ENCODE data around the gene BMP7.
"Not testable (repeated sequence)": the region's sequence is repeated elsewhere in the genome, so short reads cannot be mapped to it uniquely, and the experiment has no call there.

BMP7 gene

DNA sequence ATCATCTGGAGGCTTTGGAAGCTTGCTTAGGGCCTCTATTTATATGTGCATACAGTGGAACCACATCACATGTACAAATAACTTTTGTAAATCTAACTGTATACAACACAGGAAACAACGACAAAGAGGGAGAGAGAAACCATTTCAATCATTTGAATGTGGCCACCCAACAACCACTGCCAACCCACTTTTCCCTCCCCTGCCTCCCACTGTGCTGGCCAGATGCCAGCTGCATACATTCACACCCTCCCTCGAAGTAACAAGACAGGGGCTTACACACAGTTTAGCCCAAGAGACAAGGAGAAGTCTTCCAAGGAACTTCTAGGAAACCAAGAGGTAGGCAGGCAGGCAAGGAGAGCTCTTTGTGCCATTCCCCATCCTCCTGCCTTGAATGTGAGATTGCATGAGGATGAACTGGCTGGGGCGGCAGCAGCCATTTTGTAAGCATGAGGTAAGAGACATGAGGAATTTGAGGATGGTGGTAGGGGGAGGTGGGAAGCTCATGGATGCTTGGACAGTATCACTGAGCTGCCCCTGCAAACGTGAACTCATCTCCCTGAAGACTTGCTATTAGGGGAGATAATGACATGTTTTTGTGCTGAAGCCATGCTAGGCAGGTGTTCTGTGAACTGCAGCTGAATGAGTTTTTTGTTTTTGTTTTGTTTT is 18.2 kb downstream of the BMP7 start:
- no peak for DNase-seq

DNA sequence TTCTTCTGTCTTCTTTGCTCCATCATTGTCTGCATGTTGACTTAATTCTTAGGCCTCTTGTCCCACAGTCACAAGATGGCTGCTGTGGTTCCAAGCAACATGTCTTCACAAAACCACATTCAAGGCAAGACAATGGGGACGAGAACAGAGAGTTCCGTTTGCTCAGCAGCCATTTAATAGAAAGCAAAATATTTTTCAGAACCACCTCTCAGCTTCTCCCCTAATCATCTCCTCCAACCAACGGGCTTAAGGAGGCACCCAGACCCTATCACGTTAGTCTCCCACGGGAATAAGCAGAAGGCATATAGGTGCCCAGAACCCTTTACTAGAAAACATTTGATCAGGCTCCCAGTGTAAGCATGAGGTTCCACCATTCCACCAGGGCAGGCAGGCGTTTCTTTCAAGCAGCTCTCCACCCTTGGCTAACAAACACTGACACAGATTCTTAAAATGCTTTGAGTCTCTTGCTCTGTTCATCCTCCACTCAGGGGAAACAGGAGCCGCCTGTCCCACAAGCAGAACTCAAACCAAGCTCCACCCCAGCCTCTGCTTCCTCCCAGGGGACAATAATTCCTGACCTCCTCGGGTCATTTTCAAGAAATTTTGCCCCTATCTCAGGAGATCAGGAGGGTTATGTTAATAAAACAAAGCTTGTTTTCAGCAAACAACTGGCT is 19.0 kb downstream of the BMP7 start:
- no peak for DNase-seq

DNA sequence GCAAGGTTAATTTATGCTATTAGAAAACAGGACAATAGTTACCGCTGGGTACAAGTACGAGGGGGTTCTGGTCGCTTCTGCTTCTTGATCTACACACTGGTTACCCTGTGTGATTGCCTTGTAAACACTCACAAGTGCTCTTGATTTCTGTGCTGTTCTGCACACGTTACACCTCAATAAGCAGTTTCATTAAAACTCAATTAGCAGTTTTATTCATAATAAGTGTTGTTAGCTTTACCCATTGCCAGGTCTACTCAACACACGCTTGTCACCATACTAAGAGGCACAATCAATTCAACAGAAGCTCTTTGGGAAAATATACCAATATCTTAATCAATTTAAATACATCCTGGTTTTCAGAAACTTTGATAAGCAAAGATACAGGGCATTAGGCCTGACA is 20.4 kb downstream of the BMP7 start:
- no peak for DNase-seq

DNA sequence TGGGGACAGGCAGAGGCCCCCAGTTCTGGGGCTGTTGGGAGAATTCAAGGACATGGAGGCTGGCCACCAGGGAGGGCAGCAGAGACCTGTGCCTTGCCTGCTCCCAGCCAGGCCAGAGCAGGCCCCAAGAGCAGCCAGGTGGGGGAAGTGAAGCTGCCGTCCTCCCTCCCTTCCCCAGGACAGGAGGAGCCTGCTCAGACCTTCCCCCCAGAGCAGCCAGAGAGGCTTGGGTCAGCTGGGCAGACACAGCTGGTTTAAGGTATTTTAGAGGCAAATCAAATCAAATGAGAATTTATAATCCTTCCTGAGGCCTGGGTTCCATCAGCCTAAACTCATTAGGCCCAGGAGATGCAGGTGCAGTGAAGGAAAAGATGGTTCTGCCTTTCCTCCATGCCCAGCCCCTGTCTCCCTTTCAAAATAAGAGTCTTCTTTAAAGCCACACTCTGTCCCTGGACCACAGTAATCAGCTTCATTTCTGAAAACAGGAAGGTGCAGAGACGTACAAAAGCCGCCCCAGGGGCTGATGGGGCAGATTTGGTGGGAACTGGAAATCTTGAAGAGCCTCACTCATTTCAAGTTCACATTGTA is 21.7 kb downstream of the BMP7 start:
- DNase-seq, result no peak

DNA sequence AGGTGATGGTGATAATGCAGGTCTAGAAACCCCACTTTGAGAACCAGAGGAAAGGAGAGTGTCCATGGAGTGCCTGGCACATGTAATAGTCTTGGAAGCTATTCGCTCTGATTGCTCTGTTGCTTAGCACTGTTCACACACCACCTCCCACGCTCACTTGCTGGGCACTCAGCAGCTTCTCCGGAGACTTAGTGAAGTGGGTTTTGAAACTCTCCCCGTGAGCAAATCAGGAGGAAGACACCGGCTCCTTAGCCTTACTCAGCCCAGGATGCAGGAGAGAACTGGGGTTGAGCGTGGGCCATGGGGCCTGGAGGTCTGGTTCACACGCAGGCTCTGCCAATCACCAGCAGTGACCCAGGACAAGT is 22.2 kb downstream of the BMP7 start:
- no peak for DNase-seq

DNA sequence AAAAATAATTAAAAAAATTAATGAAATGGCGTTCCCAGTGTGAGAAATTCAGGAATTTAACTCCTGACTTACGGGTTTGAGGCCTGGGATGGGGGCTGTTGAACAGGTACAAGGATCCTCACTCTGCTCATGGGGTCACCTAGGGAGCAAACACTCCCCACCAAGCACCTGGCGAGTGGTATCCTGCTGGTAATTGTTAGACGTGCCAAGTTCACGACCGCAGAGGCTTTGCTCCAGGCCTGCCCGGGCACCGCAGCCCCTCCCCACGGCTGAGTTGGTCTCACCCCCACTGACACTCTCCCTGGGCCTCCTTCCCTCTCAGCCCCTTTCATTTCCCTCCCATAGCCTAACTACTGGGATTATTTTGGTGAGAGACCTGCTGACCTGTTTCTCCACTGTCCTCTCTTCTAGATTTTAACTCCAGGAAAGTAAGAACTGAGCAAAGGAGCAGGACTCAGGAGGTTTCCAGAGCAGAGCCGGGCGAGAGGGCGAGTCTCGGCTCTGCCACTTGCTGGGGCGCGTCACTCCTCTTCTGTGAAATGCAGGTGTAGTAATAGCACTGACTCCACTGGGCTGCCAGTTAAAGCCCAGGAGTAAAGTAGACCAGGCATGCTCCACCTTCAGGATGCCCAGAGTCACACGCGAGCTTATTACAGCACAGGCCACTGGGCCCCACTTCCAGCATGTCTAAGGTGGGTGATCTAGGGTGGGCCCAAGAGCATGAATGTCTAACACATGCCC is 22.8 kb downstream of the BMP7 start:
- DNase-seq, result no peak

DNA sequence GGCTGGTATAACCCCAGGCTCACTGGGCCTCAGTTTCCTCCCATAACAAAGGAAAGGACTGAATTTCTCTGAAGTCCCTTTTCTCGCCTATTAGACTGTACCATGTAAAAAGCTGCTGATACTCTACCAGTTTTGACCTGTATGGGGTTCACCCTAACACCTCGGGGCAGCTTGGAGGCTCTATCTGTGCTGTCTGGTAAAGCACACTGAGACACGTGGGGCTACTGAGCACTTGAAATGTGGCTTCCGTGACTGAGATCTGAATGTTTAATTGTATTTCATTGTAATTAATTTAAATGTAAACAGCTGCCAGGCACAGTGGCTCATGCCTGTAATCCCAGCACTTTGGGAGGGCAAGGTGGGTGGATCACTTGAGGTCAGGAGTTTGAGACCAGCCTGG is 24.0 kb downstream of the BMP7 start:
- DNase-seq, result no peak

DNA sequence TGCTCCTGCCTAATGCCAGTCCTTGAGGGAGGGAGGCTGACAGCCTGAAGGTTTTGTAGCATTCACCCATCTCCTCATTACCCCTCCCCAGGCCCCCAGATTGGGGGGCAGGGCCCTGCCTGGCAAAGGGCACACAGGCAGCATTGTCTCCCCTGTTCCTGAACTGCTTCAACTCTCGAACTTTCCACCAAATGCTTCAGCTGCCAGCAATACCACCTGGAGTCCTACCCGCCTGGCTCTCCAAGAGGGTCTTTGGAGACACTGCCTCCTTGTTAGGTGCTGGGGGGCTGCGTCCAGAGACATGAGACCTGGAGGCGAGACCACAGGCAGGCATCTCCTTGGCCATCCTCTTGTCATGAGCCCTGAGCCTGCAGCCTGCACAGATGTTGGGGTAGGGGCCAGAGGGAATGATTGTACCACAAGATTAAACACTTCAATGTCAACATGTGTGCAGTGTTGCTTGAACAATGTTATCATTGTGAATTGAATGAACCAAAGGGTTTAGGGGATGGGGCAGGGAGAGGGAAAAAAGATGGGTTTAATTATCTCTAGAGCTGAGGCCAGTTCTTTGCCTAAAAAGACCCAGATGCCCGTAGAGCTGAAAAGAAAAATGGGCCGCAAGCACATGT is 25.0 kb downstream of the BMP7 start:
- DNase-seq, result no peak

DNA sequence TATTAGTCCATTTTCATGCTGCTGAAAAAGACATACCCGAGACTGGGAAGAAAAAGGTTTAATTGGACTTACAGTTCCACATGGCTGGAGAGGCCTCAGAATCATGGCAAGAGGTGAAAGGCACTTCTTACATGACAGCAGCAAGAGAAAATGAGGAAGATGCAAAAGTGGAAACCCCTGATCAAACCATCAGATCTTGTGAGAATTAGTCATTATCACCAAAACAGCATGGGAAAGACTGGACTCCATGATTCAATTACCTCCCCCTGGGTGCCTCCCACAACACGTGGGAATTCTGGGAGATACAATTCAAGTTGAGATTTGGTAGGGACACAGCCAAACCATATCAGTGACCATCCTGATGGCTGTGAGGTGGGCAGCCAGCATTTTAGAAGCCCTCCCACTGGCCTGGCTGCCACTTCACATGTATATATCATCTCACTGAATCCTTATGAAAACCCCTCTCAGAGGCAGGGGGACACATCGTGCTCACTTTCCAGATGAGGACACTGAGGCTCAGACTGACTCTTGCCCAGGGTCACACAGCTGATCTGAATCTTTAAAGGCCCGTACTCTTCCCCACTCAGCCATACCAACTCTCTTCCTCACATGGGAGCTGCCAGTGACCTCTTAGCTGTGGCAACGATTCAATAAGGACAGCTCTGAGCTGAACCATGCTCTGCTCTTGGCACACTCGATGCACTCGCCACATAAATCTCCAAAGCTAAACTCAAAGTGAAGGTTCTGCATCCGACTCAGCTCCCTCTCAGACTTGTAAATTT is 25.7 kb downstream of the BMP7 start:
- DNase-seq, result no peak

DNA sequence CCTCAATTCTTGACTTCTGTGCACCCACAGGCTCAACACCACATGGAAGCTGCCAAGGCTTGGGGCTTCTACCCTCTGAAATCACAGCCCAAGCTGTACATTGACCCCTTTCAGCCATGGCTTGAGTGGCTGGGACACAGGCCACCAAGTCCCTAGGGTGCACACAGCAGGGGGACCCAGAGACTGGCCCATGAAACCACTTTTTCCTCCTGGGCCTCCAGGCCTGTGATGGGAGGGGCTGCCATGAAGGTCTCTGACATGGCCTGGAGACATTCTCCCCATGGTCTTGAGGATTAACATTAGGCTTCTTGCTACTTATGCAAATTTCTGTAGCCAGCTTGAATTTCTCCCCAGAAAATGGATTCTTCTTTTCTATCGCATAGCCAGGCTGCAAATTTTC is 26.7 kb downstream of the BMP7 start:
- DNase-seq, result not testable (repeated sequence)

DNA sequence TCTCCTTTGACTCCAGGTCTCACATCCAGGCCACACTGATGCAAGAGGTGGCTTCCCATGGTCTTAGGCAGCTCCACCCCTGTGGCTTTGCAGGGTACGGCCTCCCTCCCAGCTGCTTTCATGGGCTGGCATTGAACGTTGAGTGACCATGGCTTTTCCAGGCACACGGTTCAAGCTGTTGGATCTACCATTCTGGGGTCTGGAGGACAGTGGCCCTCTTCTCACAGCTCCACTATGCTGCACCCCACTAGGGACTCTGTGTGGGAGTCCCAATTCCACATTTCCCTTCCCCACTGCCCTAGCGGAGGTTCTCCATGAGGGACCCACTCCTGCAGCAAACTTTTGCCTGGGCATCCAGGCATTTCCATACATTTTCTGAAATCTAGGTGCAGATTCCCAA is 27.1 kb downstream of the BMP7 start:
- not testable (repeated sequence) for DNase-seq

DNA sequence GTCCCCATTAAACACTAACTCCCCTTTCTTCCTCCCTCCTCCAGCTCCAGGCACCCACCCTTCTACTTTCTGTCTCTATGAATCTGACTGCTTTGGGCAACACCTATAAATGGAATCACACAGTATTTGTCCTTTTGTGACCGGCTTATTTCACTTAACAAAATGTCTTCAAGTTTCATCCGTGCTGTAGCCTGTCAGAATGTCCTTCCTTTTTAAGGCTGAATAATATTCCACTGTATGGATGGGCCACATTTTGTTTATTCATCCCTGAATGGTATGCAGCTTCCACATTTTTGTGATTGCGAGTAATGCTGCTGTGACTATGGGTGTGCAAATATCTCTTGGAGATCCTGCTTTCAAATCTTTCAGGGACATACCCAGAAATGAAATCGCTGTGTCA is 28.4 kb downstream of the BMP7 start:
- no peak for DNase-seq

DNA sequence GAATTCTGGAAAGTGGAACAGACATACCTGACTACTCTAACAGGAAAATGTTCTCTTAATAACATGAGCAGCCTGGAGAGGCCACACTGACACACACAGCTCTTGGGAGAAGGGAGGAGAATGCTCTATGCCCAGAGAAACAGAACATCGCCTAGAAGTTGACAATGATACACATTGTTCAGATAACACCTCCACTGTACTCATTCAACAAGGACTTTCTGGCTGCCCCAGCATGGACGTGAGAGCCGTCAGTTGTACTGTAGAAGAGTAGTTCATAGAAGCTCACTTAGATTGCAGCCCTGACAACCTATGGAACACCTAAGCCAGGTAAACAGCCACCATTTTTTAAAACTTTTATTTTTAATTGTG is 28.9 kb downstream of the BMP7 start:
- no peak for DNase-seq

DNA sequence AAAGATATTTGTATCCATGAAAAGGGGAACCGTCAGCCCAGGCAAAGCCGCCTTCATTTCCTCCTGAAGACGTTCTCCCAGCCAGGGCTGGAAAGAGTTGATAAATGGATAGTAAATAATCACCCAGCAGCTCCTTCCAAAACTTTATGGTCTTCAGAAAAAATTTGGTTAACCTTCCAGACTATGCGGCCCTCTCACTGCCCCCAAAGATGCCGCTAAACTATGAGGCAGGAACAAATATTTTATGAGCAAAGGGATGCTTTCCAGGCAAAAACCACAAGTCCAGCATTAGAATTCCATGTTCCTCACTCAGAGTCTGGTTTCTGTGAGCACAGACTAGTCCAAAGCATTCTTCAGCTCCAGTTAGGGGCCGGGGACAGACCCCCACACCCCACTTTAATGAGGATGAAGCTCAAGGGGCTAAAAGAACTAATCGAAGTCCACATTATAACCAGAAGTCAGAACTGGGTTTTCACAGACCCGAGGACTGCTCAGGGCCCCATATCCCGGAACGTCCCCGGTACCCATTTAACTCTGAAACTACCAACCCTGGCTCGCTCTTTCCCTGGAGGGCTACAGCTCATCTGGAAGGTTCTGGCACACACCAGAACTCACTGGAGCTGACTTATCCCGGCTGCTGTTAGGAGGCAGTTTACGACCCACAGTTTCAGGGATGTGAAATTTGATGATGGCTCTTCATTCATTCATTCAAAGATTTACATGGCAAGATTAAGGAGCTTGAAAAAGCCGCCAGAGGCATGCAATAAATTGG is 29.4 kb downstream of the BMP7 start:
- DNase-seq, result no peak

DNA sequence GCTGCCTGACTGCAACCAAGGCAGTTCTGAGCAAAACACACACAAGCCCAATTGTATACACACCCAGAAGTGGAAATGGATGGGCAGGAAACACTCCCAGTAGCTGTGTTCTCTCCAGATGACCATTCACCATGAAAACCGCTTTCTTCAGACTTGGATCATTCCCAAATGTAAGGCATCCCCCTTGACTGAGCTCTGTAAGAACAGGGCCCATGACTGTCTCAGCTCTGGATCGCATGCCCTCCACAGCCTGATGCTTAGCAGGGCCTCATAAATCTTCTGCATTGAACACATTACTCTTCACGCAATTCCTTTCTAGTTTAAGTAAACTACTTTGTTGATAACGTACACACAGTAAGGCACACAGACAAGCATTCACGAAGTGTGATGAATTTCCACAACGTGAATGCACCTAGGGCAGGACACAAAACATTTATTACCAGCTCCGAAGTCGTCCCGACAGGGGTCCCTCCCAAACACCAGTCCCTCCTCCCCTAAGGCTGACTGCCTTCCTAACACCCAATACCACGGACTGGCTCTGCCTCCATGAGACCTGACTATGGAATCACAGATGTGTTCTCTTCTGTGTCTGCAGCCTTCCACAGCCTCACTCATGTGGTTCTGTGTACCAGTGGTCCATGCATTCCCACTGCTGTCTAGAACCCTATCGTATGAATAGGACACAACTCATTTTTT is 31.7 kb downstream of the BMP7 start:
- DNase-seq, result no peak

DNA sequence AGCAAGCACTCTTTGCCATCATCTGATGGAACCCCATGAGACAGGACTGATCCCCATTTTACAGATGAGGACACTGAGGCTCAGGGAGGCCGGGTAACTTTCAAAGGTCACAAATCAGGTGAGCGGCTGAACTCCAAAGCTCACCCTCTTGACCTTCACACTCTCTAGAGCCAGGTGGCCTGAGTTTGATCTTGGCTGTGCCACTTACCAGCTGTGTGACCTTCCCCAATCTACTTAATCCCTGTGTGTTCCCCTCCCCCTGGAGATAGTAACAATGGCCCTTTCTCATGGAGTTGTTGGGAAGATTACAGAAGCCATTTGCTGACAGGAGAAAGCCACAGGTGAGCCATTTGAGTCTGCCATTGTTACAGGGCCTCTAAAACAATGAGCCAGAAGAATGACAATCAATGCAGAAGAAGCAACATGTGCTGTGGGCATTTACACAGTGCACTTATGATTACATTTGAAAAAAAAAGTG is 34.5 kb downstream of the BMP7 start:
- no peak for DNase-seq

DNA sequence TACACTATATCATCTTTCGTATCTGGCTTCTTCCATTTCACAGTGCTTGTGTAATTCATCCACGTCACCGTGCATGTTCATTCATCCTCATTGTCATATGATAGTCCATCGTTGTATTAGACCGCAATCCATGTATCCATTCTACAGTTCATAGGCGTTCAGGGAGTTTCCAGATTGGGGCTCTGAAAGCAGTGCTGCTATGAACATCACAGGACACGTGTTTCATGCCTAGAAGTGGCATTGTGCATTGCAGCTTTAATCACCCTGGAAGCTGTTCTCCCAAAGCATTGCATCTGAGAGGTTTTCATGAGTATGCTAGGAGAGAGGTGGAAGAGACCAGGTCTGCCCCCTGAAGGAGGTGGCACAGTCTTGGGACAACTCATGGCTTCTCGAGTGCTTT is 35.3 kb downstream of the BMP7 start:
- no peak for DNase-seq

DNA sequence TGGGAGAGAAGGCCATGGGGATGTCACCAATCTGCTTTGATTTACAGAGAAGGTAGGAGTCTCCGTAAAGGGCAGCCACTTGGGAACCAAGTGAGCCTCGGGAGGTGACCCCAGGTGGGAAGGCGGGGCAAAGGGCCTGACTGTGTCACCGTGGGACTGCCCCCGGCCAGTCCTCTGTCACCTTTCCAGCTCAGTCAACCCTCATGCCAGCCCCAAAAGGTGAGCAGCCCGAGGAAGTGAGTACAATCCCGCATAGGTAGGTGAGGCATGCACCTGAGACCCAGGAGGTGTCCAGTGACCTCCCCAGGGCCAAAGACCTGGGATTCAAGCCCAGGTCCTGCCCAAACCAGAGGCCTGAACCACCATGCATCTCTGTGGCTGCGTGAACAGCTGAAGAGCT is 36.2 kb downstream of the BMP7 start:
- DNase-seq, result no peak

DNA sequence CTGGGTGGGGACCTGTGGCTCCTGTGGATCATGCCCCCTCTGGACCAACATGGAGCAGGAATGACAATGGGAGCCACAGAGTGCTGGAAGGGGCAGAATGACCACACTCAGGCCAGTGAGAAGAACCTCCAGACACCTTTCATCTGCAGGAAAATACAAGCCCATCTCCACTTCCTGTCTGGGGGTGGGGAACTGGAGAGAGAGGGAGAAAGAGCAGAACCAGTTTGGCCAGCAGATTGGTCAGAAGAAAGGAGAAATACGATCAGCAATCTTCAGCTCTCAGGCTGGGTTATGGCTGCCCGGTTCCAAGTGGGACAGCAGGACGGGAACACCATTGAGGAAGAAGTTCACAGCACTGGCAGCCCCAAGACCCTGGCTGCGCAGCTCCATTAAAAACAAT is 37.0 kb downstream of the BMP7 start:
- DNase-seq, result no peak

DNA sequence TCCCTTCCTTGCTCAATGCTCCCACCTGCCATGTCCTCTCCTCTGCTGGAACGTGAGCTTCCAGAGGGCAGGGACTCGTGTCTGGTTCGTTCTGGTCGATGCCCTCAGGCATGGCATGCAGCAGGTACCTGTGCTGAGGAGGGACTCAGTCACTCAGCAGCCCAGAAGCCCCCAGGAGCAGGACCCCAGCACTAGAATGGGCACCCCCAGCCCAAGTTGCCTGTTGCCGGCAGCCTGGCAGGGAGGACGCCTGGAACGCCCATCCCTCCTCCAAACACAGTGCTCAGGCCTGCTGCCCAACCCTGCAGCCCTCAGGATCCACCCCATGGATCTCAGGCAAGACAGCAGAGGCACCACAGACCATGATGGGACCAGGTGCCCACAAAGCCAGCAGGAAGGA is 40.6 kb downstream of the BMP7 start:
- DNase-seq, result no peak

DNA sequence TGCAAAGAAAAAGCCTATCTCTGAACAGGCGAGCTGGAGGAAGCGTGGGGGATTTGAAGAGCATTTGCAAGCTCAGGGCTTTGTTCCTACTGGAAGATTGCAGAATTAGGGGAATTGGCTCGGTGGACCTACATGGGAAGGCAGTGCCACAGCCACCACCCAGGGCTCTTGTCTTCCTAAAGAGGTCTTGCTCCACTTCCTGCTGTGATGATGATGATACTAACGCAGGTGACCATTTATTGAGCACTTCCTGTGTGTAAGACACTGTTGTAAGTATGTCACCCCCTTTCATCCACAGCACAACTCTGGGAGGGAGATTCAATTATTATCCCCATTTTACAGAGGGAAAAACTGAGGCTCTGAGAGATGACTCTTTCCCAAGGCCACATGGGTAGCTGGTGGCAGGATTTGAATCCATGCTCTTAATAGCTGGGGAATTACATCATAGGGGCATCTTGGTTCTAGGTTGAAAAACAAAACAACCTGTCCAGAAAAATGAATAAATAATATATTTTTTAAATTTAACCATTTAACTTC is 41.2 kb downstream of the BMP7 start:
- DNase-seq, result no peak
